Ovary (tissue), 3 donors: Measurements from ENCODE around the gene F8.

Experiments used
- CTCF ChIP-seq, 3 donors: fragments of 450-650 bp in 2 of 3; fragments of 200-600 bp in 1 of 3; IDR thresholded peaks; one replicate each; pipeline versions ENCODE4 v1.5.1 to v1.8.0; 2016 to 2022; ENCODE audit warnings: antibody characterized with exemption in 3 of 3, mild to moderate bottlenecking in 1 of 3
- EP300 ChIP-seq: sonication (generic); formaldehyde crosslinking; IDR thresholded peaks from one replicate; pipeline ENCODE4 v1.6.1; 2017; ENCODE audit warnings: antibody characterized with exemption
- POLR2A ChIP-seq: fragments of 450-650 bp; IDR thresholded peaks from one replicate; pipeline ENCODE4 v1.6.1; 2017; ENCODE audit warnings: antibody characterized with exemption, mild to moderate bottlenecking, moderate library complexity
- donor health status: DM: no; HTN: no; CAD: no.

- TF ChIP-seq CTCF (IDR thresholded peaks at IDR 0.05) (no peak), POLR2A (no peak), EP300 (no peak)
Measured at GRCh38 chrX:155070663-155070974, 48.1 kb upstream of the F8 start.
